Measurements from ENCODE around the gene HARS1.
"Not testable (repeated sequence)": the region's sequence is repeated elsewhere in the genome, so short reads cannot be mapped to it uniquely, and the experiment has no call there.

Gene HARS1, protein sequence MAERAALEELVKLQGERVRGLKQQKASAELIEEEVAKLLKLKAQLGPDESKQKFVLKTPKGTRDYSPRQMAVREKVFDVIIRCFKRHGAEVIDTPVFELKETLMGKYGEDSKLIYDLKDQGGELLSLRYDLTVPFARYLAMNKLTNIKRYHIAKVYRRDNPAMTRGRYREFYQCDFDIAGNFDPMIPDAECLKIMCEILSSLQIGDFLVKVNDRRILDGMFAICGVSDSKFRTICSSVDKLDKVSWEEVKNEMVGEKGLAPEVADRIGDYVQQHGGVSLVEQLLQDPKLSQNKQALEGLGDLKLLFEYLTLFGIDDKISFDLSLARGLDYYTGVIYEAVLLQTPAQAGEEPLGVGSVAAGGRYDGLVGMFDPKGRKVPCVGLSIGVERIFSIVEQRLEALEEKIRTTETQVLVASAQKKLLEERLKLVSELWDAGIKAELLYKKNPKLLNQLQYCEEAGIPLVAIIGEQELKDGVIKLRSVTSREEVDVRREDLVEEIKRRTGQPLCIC

GRCh38 chr5:140690941-140691924, at the start of gene HARS1, which contains the start of gene HARS2:
HARS1 (minus strand) TSS chr5:140691370; CDS start chr5:140691304, 66 bp downstream.
HARS2 (plus strand) TSS chr5:140691455; CDS start chr5:140691649, 194 bp downstream.
- H3K4me3 ChIP-seq (ENCODE audit: low read depth, low read length): peak within 1 kb of the TSS; percentile 89
- TF ChIP-seq, protein P1, sequence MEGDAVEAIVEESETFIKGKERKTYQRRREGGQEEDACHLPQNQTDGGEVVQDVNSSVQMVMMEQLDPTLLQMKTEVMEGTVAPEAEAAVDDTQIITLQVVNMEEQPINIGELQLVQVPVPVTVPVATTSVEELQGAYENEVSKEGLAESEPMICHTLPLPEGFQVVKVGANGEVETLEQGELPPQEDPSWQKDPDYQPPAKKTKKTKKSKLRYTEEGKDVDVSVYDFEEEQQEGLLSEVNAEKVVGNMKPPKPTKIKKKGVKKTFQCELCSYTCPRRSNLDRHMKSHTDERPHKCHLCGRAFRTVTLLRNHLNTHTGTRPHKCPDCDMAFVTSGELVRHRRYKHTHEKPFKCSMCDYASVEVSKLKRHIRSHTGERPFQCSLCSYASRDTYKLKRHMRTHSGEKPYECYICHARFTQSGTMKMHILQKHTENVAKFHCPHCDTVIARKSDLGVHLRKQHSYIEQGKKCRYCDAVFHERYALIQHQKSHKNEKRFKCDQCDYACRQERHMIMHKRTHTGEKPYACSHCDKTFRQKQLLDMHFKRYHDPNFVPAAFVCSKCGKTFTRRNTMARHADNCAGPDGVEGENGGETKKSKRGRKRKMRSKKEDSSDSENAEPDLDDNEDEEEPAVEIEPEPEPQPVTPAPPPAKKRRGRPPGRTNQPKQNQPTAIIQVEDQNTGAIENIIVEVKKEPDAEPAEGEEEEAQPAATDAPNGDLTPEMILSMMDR (IDR thresholded peaks at IDR 0.05; ENCODE audit: low read depth, low read length, missing control alignments): no peak
- DNase-seq (ENCODE audit: low read depth): peak; percentile 83

DNA sequence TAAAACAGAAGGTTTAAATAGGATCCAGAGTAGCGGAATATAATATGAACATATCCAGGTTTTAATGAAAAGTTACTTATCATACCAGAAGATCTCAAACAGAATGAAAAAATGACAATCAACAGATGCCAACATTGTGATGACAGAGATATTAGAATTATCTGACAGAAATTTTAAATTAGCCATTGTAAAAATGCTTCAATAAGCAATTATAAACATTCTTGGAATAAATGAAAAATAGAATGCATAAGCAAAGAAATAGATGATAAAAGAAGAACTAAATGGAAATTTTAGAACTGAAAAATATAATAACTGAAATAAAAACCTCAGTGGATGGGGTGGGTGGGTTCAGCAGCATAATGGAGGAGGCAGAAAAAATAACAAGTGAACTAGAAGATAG, 46.3 kb upstream of the HARS1 start:
- TF ChIP-seq, protein P1 (IDR thresholded peaks at IDR 0.05; ENCODE audit: low read depth, low read length, missing control alignments): no peak
- DNase-seq (ENCODE audit: low read depth): no peak
- H3K4me3 ChIP-seq (ENCODE audit: low read depth, low read length): no peak overlapping the region

DNA sequence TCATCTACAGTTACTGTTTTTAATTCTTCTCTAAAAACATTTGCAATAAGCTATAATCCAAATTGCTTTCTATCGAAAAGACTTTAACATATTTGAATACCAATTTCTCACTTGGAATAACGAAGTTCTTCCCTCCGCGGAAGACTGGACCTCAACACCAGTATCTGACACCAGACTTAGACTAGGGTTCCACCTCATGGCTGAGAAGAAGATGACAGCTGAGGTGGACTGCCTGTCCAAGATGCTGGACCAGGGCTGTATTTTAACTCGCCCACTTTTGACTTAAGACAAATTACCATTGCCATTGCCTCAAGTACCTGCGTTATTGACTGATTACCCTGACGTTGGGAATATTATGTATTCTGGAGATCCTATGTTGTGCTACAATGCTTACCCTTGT, 43.2 kb upstream of the HARS1 start:
- TF ChIP-seq, protein P1 (IDR thresholded peaks at IDR 0.05; ENCODE audit: low read depth, low read length, missing control alignments): no peak
- no peak for DNase-seq (ENCODE audit: low read depth)

GRCh38 chr5:140733098-140733497, 41.9 kb upstream of the HARS1 start:
- TF ChIP-seq, protein P1 (IDR thresholded peaks at IDR 0.05; ENCODE audit: low read depth, low read length, missing control alignments): no peak
- H3K4me3 ChIP-seq (ENCODE audit: low read depth, low read length): no peak overlapping the region
- no peak for DNase-seq (ENCODE audit: low read depth)

More for the DNA sequence above, 43.2 kb upstream of the HARS1 start:
- H3K4me3 ChIP-seq (ENCODE audit: low read depth, low read length): no peak overlapping the region

DNA sequence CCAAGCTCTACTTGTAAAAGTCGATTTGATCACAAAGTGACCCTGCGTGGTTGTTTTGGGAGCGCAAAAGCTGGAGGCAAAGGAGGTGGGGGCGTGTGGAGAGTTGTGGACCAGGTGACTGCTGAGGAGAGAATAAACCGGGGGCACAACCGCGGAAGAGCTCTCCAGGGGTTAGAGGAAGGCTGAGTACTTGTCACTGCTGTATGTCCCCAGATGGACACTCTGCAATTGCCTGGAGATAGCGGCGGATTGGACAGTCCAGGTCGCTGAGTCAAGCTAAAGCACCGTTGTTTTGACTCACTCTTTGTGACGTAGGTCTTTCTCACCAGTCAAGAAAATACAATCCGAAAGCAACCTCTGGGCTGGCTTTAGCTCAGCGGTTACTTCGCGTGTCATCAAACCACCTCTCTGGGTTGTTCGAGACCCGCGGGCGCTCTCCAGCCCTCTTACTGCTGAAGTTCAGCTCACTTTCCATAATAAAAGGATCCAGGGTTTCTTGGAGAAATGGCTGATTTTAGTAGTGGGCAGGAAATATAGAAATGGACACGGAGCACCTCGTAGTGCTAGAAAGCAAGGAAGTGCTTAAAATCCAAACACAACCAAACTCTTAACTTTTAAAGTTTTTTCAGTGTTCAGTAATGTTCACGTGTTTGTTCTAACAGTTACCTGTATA, 34.8 kb upstream of the HARS1 start:
- peak overlapping the region; percentile 46 for H3K4me3 ChIP-seq (ENCODE audit: low read depth, low read length)
- DNase-seq (ENCODE audit: low read depth): no peak
- TF ChIP-seq, protein P1 (IDR thresholded peaks at IDR 0.05; ENCODE audit: low read depth, low read length, missing control alignments): no peak

DNA sequence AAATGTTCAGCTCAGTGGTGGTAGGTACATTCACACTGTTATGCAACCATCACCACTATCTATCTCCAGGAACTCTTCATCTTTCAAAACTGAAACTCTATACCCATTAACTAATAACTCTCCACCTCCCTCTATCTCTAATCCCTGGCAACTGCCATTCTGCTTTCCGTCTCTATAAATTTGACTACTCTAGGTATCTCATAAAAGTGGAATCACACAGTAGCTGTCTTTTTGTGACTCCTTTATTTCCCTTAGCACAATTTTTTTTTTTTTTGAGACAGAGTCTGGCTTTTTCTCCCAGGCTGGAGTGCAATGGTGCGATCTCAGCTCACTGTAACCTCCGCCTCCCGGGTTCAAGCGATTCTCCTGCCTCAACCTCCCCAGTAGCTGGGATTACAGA, 30.2 kb upstream of the HARS1 start:
- H3K4me3 ChIP-seq (ENCODE audit: low read depth, low read length); DNase-seq (ENCODE audit: low read depth): not testable (repeated sequence)

- DNase-seq (ENCODE audit: low read depth): not testable (repeated sequence)
These were observed 29.6 kb upstream of the HARS1 start for GRCh38 chr5:140720738-140721137.

More at GRCh38 chr5:140720738-140721137, 29.6 kb upstream of the HARS1 start:
- H3K4me3 ChIP-seq (ENCODE audit: low read depth, low read length): not testable (repeated sequence)
